Smooth muscle cell (in vitro differentiated cells): ENCODE results near the gene KIFBP. TPM values are rescaled to one million over a fixed set of nuclear protein-coding genes. Genes with fewer than 3 reads are reported as not detected.

Experiments
- DNase-seq: peaks from one replicate; lab custom pipeline; 2025; ENCODE audit not compliant: unreplicated experiment; lab: John Stamatoyannopoulos, UW
- H2AFZ ChIP-seq: fragments of 200-600 bp; sonication (generic); 2 replicates; pipeline ENCODE4 v1.6.0; 2016; ENCODE audit warnings: antibody characterized with exemption, low read depth, mild to moderate bottlenecking
- H3F3A ChIP-seq: fragments of 200-600 bp; sonication (generic); 2 replicates; pipeline ENCODE4 v1.6.0; 2017; ENCODE audit warnings: antibody characterized with exemption, low read depth
- H3K27ac ChIP-seq: fragments of 200-600 bp; sonication (generic); 2 replicates; pipeline ENCODE4 v1.5.1; 2016; ENCODE audit warnings: low read depth, mild to moderate bottlenecking
- H3K27me3 ChIP-seq: fragments of 200-600 bp; sonication (generic); 2 replicates; pipeline ENCODE4 v1.6.1; 2016; ENCODE audit warnings: low read depth, mild to moderate bottlenecking
- H3K36me3 ChIP-seq: fragments of 200-600 bp; sonication (generic); 2 replicates; pipeline ENCODE4 v1.5.1; 2016; ENCODE audit warnings: low read depth
- H3K4me1 ChIP-seq: fragments of 200-600 bp; sonication (generic); 2 replicates; pipeline ENCODE4 v1.5.1; 2016; ENCODE audit warnings: low read depth
- H3K4me2 ChIP-seq: fragments of 200-600 bp; sonication (generic); 2 replicates; pipeline ENCODE4 v1.6.0; 2016; ENCODE audit warnings: mild to moderate bottlenecking
- H3K4me3 ChIP-seq: fragments of 200-600 bp; sonication (generic); 2 replicates; pipeline ENCODE4 v1.5.1; 2016; ENCODE audit warnings: mild to moderate bottlenecking
- H3K79me2 ChIP-seq: fragments of 200-600 bp; sonication (generic); 2 replicates; pipeline ENCODE4 v1.6.0; 2016; ENCODE audit warnings: low read depth, mild to moderate bottlenecking
- H3K9ac ChIP-seq: fragments of 200-600 bp; sonication (generic); 2 replicates; pipeline ENCODE4 v1.6.0; 2016; ENCODE audit warnings: low read depth
- H3K9me3 ChIP-seq: fragments of 200-600 bp; sonication (generic); replicated peaks from 2 replicates; pipeline ENCODE4 v1.5.1; 2016; ENCODE audit warnings: low read depth
- H4K20me1 ChIP-seq: fragments of 200-600 bp; sonication (generic); 2 replicates; pipeline ENCODE4 v1.6.0; 2016; ENCODE audit warnings: low read depth
- WGBS: methylation state at CpG from one replicate; pipeline ENCODE4 v1.1.7; 2016; ENCODE audit warnings: low lambda C conversion rate; 5-methylcytosine and 5-hydroxymethylcytosine counted together
- polyA plus RNA-seq: library from polyadenylated mRNA; unstranded; fragments of >200 nt; fragmentation: Nextera tagmentation; extraction: Ambion mirVana; gene quantifications from 2 replicates; pipeline ENCODE4 v1.2.1, GENCODE V29; 2016
- total RNA-seq: library from RNA; depleted of rRNA; stranded (reverse); fragments of >200 nt; gene quantifications from 2 replicates; pipeline ENCODE4 v1.2.3, GENCODE V29; 2014
- TF ChIP-seq, protein P1 (sequence below): fragments of 200-600 bp; sonication (generic); IDR thresholded peaks from 2 replicates; pipeline ENCODE4 v1.5.1; 2017; ENCODE audit warnings: borderline replicate concordance, mild to moderate bottlenecking, antibody characterized with exemption; ENCODE audit not compliant: insufficient read depth, poor library complexity, severe bottlenecking

Gene KIFBP
- total and polyA plus RNA-seq, 2 experiments from 2014 or later, result 37.6 to 55.1 TPM

DNA sequence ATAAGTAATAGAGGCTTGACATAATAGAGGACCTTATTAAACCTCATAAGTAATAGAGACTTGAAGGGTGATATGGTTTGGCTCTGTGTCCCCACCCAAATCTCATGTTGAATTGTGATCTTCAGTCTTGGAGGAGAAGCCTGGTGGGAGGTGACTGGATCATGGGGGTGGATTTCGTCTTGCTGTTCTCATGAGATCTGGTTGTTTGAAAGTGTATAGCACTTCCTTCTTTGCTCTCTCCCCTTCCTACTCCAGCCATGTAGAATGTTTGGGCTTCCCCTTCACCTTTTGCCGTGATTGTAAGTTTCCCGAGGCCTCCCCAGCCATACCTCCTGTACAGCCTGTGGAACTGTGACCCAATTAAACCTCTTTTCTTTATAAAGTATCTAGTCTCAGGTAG, 8.6 kb downstream of the KIFBP start:
- TF ChIP-seq, protein P1, sequence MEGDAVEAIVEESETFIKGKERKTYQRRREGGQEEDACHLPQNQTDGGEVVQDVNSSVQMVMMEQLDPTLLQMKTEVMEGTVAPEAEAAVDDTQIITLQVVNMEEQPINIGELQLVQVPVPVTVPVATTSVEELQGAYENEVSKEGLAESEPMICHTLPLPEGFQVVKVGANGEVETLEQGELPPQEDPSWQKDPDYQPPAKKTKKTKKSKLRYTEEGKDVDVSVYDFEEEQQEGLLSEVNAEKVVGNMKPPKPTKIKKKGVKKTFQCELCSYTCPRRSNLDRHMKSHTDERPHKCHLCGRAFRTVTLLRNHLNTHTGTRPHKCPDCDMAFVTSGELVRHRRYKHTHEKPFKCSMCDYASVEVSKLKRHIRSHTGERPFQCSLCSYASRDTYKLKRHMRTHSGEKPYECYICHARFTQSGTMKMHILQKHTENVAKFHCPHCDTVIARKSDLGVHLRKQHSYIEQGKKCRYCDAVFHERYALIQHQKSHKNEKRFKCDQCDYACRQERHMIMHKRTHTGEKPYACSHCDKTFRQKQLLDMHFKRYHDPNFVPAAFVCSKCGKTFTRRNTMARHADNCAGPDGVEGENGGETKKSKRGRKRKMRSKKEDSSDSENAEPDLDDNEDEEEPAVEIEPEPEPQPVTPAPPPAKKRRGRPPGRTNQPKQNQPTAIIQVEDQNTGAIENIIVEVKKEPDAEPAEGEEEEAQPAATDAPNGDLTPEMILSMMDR, result no peak
- Histone ChIP-seq H3K27me3 (no peaks in the 10 kb centered on the region), H3K9me3 (no peaks in the 10 kb centered on the region), H3K4me2 (no peak overlapping the region), H2AFZ (no peak overlapping the region), H3K36me3 (peaks cover 8% of the 10 kb centered on the region), H3K79me2 (peaks cover 80% of the 10 kb centered on the region), H3F3A (peaks cover 4% of the 10 kb centered on the region), H4K20me1 (peaks cover 69% of the 10 kb centered on the region), H3K4me3 (no peak overlapping the region), H3K27ac (peak overlapping the region; percentile 19), H3K4me1 (peaks cover 11% of the 10 kb centered on the region), H3K9ac (no peak overlapping the region)
- DNase-seq, result no peak
- 90% methylated on average over 3 of the region's 3 CpGs for WGBS

DNA sequence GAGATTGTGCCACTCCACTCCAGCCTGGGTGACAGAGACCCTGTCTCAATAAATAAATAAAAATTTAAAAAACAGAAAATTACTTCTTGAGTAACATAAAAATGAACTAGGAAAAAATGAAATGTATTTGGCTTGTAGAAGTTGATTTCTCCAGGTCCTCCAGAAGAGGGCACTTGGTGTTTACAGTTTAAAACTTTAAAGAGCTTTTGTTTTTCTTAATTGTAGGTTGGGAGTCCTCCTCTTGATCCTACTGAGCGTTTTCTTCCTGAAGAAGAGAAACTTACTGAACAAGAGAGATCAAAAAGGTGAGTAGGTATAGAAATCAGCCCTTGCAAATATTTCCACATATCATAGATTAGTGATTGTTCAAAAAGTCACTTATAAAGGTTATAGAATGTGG, 16.2 kb downstream of the KIFBP start:
- no peak overlapping the region for H3K9ac ChIP-seq
- H3K36me3 ChIP-seq, result peaks cover 18% of the 10 kb centered on the region
- no peak overlapping the region for H3K4me3 ChIP-seq
- TF ChIP-seq, protein P1, result peak; percentile 47
- H3K79me2 ChIP-seq, result peaks cover 11% of the 10 kb centered on the region
- H3K4me2 ChIP-seq, result no peak overlapping the region
- WGBS, result 70% methylated on average over 1 of the region's 1 CpG
- no peaks in the 10 kb centered on the region for H3F3A ChIP-seq
- H3K9me3 ChIP-seq, result no peaks in the 10 kb centered on the region
- H2AFZ ChIP-seq, result no peak overlapping the region
- no peak for DNase-seq
- H4K20me1 ChIP-seq, result peaks cover 8% of the 10 kb centered on the region
- H3K27ac ChIP-seq, result no peak overlapping the region
- H3K4me1 ChIP-seq, result no peaks in the 10 kb centered on the region
- no peaks in the 10 kb centered on the region for H3K27me3 ChIP-seq

DNA sequence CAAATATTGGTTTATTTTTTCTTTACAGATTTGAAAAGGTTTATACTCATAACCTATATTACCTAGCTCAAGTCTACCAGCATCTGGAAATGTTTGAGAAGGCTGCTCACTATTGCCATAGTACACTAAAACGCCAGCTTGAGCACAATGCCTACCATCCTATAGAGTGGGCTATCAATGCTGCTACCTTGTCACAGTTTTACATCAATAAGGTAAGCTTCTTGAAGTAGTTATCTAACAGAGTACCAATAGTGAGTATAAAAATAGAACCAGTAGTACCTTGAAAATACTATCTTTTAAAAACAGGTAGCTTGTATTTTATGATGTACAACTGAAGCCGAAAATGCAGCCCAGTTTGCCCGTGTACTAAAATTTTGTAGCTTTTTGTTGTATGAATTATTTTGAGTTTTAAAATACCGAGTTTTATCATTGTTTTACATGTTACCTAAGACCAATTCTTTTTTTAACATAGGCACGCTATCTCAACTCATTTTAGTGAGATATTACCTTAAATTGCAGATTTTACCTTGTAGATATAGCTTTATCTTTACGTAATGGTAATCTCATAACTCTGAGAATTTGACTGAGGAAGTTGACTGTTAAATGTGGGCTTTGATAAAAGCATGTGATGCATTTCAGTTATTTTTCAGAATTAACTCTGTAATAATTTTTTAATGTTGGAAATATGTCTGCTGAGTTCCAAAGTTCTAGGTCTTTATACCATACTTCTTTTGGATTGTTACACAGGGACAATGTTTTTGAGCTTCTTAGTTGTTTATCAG, 17.3 kb downstream of the KIFBP start:
- Histone ChIP-seq H3K9me3 (no peaks in the 10 kb centered on the region), H3K4me3 (no peak overlapping the region), H3K36me3 (peaks cover 14% of the 10 kb centered on the region), H3K27ac (no peak overlapping the region), H3F3A (no peaks in the 10 kb centered on the region), H3K4me1 (no peaks in the 10 kb centered on the region), H3K9ac (no peak overlapping the region), H3K79me2 (peaks cover 3% of the 10 kb centered on the region), H4K20me1 (peaks cover 8% of the 10 kb centered on the region), H2AFZ (no peak overlapping the region), H3K4me2 (no peak overlapping the region), H3K27me3 (no peaks in the 10 kb centered on the region)
- no peak for DNase-seq
- 94% methylated on average over 6 of the region's 6 CpGs for WGBS
- TF ChIP-seq, protein P1, result no peak

DNA sequence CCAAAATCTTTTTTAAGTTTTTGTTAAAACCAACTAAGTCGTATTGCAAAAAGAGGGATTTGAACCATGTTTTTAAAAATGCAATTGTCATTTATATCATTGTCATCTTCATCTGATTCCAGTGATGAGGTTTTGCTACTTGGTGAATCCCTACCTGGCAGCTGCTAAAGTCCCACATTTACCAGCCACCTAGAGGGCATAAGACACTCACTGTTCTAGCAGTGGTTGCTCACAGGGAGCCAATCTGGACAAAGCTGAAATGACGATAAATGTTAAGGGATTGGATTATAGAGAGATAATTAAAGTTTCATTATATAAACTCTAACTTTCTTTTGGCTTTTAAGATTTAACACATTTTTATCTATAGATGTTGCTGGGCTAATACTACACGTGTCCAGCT, 18.7 kb downstream of the KIFBP start:
- H3K36me3 ChIP-seq, result peaks cover 10% of the 10 kb centered on the region
- H3K79me2 ChIP-seq, result peaks cover 2% of the 10 kb centered on the region
- 95% methylated on average over 3 of the region's 3 CpGs for WGBS
- no peak overlapping the region for H3K9ac ChIP-seq
- H3F3A ChIP-seq, result no peaks in the 10 kb centered on the region
- H3K27me3 ChIP-seq, result no peaks in the 10 kb centered on the region
- H2AFZ ChIP-seq, result no peak overlapping the region
- TF ChIP-seq, protein P1, result no peak
- no peaks in the 10 kb centered on the region for H3K9me3 ChIP-seq
- no peak overlapping the region for H3K4me3 ChIP-seq
- peaks cover 8% of the 10 kb centered on the region for H4K20me1 ChIP-seq
- H3K27ac ChIP-seq, result no peak overlapping the region
- H3K4me2 ChIP-seq, result no peak overlapping the region
- no peak for DNase-seq
- H3K4me1 ChIP-seq, result no peaks in the 10 kb centered on the region
